Heart left ventricle (tissue), 16 donors: ENCODE results near the gene SYN1. TPM values are rescaled to one million over a fixed set of nuclear protein-coding genes. Genes with fewer than 3 reads are reported as not detected.
A peak's percentile ranks its signal among the peaks of the same experiment; 100 is the strongest.

Source experiments
- ATAC-seq, 4 donors: fragments of 200-7000 bp; cut with Tn5 transposase; one replicate each; pipeline ENCODE4 v1.9.1; 2020 to 2022; ENCODE audit warnings: moderate library complexity in 4 of 4, mild to moderate bottlenecking in 3 of 4, moderate number of reproducible peaks in 1 of 4
- DNase-seq, 5 donors: peaks; one replicate each; pipeline ENCODE4 v3.0.0-alpha.2; 2020
- H3K27ac ChIP-seq, 12 donors: fragments of 200-600 bp; sonication (generic) in 4 of 12; one replicate each; pipeline versions ENCODE4 v1.5.0 to v1.8.0; 2016 to 2022; ENCODE audit warnings: mild to moderate bottlenecking in 2 of 12
- H3K27me3 ChIP-seq, 9 donors: fragments of 200-600 bp; sonication (generic) in 2 of 9; one replicate each; pipeline versions ENCODE4 v1.5.1 to v1.8.0; 2016 to 2022; ENCODE audit warnings: mild to moderate bottlenecking in 3 of 9
- H3K36me3 ChIP-seq, 9 donors: fragments of 200-600 bp; sonication (generic) in 2 of 9; one replicate each; pipeline versions ENCODE4 v1.5.0 to v1.8.0; 2018 to 2022; ENCODE audit warnings: mild to moderate bottlenecking in 2 of 9
- H3K4me1 ChIP-seq, 12 donors: fragments of 200-600 bp; sonication (generic) in 4 of 12; one replicate each; pipeline versions ENCODE4 v1.5.0 to v1.8.0; 2016 to 2022; ENCODE audit warnings: mild to moderate bottlenecking in 3 of 12
- H3K4me3 ChIP-seq, 12 donors: fragments of 200-600 bp; sonication (generic) in 4 of 12; one replicate each; pipeline versions ENCODE4 v1.5.0 to v1.8.0; 2017 to 2022; ENCODE audit warnings: mild to moderate bottlenecking in 9 of 12, moderate library complexity in 4 of 12
- H3K9me3 ChIP-seq, 12 donors: fragments of 200-600 bp; sonication (generic) in 4 of 12; one replicate each; pipeline versions ENCODE4 v1.5.0 to v1.8.0; 2016 to 2022; ENCODE audit warnings: mild to moderate bottlenecking in 1 of 12
- CTCF ChIP-seq, 12 donors: fragments of 200-600 bp; sonication (generic) in 4 of 12; IDR thresholded peaks; one replicate each; pipeline versions ENCODE4 v1.5.0 to v1.8.0; 2018 to 2022; ENCODE audit warnings: antibody characterized with exemption in 12 of 12, mild to moderate bottlenecking in 5 of 12
- POLR2A ChIP-seq, 2 donors: fragments of 450-650 bp; IDR thresholded peaks; one replicate each; pipeline ENCODE4 v1.6.1; 2017; ENCODE audit warnings: antibody characterized with exemption in 2 of 2, mild to moderate bottlenecking in 2 of 2, moderate library complexity in 2 of 2
- WGBS, 4 donors: extraction: QIAGEN DNeasy Blood & Tissue Kit in 2 of 4; methylation state at CpG; one replicate each; pipeline versions ENCODE4 v1.1.5 to v1.1.7; 2013 to 2018; 5-methylcytosine and 5-hydroxymethylcytosine counted together
- intact Hi-C, 10 donors: fragments of 100-400 bp; cut with DNase I; formaldehyde crosslinking; loops; one replicate each; pipeline versions ENCODE4 v1.11.1 to v1.14.2; 2022
- polyA plus RNA-seq, 2 donors: library from polyadenylated mRNA; stranded (reverse); fragments of 200-250 nt; gene quantifications; one replicate each; pipeline ENCODE4 v1.2.3, GENCODE V29; 2013
- total RNA-seq, 9 donors: library from RNA; depleted of rRNA in 2 of 9; stranded (reverse); fragments of >200 nt in 2 of 9; fragmentation: NEBNext Ultra II Directional in 3 of 9; extraction: Animal tissue kit (Norgen Biotek cat#: 25700) in 3 of 9; gene quantifications; one replicate each; pipeline versions ENCODE4 v1.1.0 to v1.2.4, GENCODE V29; 2016 to 2023
- donor health status: ischemic (EF 13 %, LVEDD 7.1; RV severe dilation, severe dysfunction).
- donor health status: healthy with polysubstance abuse.
- donor health status: DM: no; HTN: yes; CAD: no.
- donor health status: DM: no; HTN: no; CAD: no.
- donor health status: ischemic (EF 25% LVEDD 6.9; RV normal size, moderate dysfunction).
- donor health status: ischemic (EF 25% LVEDD 5.7; RV mildly dilated, moderate dysfunction).
- donor health status: healthy.
- donor health status: DM: yes; HTN: yes; CAD: no.
- donor health status: ischemic (EF 35%, LVEDD 5.7; RV mildly dilated, moderate dysfunction).
- donor health status: nonischemic (EF 11% LVEDD 7.7; RV severe dilation, severe dysfunction).
- donor health status: DM: yes; HTN: yes; CAD: no.
- donor health status: PGD.
- donor health status: ischemic (EF 29% LVEDD 5.4; RV normal size, mild dysfunction).
- donor health status: nonischemic (EF 23%, LVEDD 6.1; RV moderate dilation, normal function).

The SYN1 gene
- total and polyA plus RNA-seq, 11 donors: 7.1 to 20.5 (median 11.3) TPM

DNA sequence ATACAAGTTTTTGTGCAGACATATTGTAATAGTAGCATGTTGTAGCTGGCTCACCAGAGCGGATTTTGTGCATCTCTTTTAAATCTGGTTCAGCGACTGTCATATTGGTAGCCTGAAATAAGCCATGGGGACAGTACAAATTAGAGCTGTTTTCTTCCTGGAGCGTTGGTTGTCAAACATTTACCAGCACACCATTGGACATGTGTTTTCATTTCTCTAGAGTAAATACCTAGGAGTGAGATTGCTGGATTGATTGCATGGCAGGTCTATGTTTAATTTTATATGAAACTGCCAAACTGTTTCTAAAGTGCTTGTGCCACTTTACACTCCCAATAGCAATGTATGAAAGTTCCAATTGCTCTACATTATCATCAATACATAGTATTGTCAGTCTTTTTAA is 61.2 kb downstream of the SYN1 start:
- intact Hi-C loops: no loop called here
- ATAC-seq (no peak), DNase-seq (no peak)
- no peak for TF ChIP-seq POLR2A (IDR thresholded peaks at IDR 0.05)
- TF ChIP-seq CTCF (IDR thresholded peaks at IDR 0.05): no peak
- Histone ChIP-seq H3K4me1 (peaks cover 0 to 29% (median 7%) of the 10 kb centered on the region in 12 donors), H3K27me3 (no peaks in the 10 kb centered on the region), H3K27ac (no peak overlapping the region), H3K9me3 (no peaks in the 10 kb centered on the region), H3K36me3 (peaks cover 0 to 8% (median 4%) of the 10 kb centered on the region in 9 donors), H3K4me3 (no peak overlapping the region)
- 84 to 99% (median 93%) methylated on average over 3 of the region's 3 CpGs for WGBS, 4 donors

GRCh38 chrX:47556045-47556623 is 63.5 kb downstream of the SYN1 start:
- Histone ChIP-seq H3K27ac (peak overlapping the region; percentile 55 to 93 (median 86)), H3K4me3 (peak overlapping the region; percentile 8 to 82 (median 57)), H3K9me3 (no peaks in the 10 kb centered on the region), H3K36me3 (no peaks in the 10 kb centered on the region), H3K27me3 (no peaks in the 10 kb centered on the region), H3K4me1 (peaks cover 0 to 13% (median 0%) of the 10 kb centered on the region in 12 donors)
- DNase-seq: peak; percentile 90 to 94 (median 92)
- WGBS, 4 donors: 1 to 38% (median 14%) methylated on average over 20 of the region's 20 CpGs
- TF ChIP-seq CTCF (IDR thresholded peaks at IDR 0.05) (no peak), POLR2A (IDR thresholded peaks at IDR 0.05) (peak; percentile 55 to 81)
- intact Hi-C loops: loop anchor here in 1 of 10 donors (2.0 kb wide), 1 partner anchor 15 kb away; no protein-coding TSS in a partner anchor
- ATAC-seq: peak; percentile 95 to 98 (median 96)

- intact Hi-C loops: loop anchor here in 2 of 10 donors (5.0 kb wide), 2 partner anchors 99 to 104 kb away; no protein-coding TSS in a partner anchor
- Histone ChIP-seq H3K4me3 (no peak overlapping the region), H3K9me3 (no peaks in the 10 kb centered on the region), H3K27me3 (peaks cover 0 to 4% (median 0%) of the 10 kb centered on the region in 9 donors), H3K27ac (no peak overlapping the region), H3K4me1 (peaks cover 0 to 20% (median 0%) of the 10 kb centered on the region in 12 donors), H3K36me3 (no peaks in the 10 kb centered on the region)
- DNase-seq (no peak), ATAC-seq (no peak)
- TF ChIP-seq CTCF (IDR thresholded peaks at IDR 0.05) (no peak), POLR2A (IDR thresholded peaks at IDR 0.05) (no peak)
- WGBS, 4 donors: 92 to 97% (median 95%) methylated on average over 5 of the region's 5 CpGs
Measured at GRCh38 chrX:47543496-47543895, 76.2 kb downstream of the SYN1 start.

- peaks cover 0 to 20% (median 0%) of the 10 kb centered on the region in 12 donors for H3K4me1 ChIP-seq
- no peaks in the 10 kb centered on the region for H3K27me3 ChIP-seq
- ATAC-seq: peak; percentile 98 to 99 (median 98)
- WGBS, 4 donors: 18 to 38% (median 29%) methylated on average over 15 of the region's 15 CpGs
- DNase-seq: peak; percentile 63 to 86 (median 82)
- peak overlapping the region; percentile 32 to 87 (median 74) for H3K27ac ChIP-seq
- H3K9me3 ChIP-seq: peaks cover 0 to 6% (median 0%) of the 10 kb centered on the region in 12 donors
- TF ChIP-seq CTCF (IDR thresholded peaks at IDR 0.05) (peak; percentile 24 to 72 (median 58)), POLR2A (IDR thresholded peaks at IDR 0.05) (peak in 1 of 2 donors; percentile 38)
- H3K36me3 ChIP-seq: no peaks in the 10 kb centered on the region
- no peak overlapping the region for H3K4me3 ChIP-seq
- intact Hi-C loops: loop anchor here in 3 of 10 donors (2.0 to 5.0 kb wide), 3 partner anchors 16 to 106 kb away; no protein-coding TSS in a partner anchor
Measured at GRCh38 chrX:47540754-47541538, 78.7 kb downstream of the SYN1 start.
